NCI-H1436 (cell line): ENCODE data around the gene MTRF1L.

Source experiments
- DNase-seq: peaks from one replicate; lab custom pipeline; 2025; lab: John Stamatoyannopoulos, UW

The MTRF1L gene, protein sequence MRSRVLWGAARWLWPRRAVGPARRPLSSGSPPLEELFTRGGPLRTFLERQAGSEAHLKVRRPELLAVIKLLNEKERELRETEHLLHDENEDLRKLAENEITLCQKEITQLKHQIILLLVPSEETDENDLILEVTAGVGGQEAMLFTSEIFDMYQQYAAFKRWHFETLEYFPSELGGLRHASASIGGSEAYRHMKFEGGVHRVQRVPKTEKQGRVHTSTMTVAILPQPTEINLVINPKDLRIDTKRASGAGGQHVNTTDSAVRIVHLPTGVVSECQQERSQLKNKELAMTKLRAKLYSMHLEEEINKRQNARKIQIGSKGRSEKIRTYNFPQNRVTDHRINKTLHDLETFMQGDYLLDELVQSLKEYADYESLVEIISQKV

DNA sequence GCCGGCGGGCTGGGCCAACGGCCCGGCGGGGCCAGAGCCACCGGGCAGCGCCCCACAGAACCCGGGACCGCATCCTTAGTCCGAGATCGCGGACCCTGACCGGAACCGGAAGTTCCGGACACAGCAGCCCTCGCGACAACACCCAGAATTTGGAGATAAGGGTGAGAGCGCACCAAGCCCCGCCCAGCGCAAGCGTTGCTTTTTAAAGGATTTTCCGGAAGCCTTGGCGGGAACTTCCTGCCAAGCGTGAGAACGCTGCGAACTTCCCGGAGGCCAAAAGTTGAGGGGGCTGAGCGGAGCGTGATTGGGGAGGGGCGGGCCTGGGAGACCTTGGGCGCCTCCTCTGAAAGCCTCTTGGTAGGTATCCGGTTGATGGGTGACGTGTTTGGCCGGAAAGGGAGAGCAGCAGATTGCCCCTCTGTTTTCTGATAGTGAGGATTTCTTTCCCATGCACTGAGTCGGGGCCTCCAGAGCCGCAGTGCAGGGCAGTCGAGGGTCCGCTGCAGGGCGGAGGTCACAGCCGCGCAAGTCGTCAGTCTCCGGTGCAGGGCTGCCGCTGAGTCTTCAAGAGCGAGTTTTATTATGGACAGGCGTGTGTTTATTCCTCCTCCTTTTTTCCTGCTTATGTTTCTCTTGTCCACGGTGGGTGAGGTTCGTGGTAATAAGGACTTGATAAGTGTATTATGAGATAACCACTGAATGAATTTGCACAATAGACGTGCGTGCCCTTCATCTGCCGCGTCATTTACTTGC, at the start of gene MTRF1L:
TSS of gene MTRF1L (minus strand) at position 97 of the 753 bp plus-strand sequence. CDS start at position 73, 24 bp downstream.
- DNase-seq, result peak; percentile 95

DNA sequence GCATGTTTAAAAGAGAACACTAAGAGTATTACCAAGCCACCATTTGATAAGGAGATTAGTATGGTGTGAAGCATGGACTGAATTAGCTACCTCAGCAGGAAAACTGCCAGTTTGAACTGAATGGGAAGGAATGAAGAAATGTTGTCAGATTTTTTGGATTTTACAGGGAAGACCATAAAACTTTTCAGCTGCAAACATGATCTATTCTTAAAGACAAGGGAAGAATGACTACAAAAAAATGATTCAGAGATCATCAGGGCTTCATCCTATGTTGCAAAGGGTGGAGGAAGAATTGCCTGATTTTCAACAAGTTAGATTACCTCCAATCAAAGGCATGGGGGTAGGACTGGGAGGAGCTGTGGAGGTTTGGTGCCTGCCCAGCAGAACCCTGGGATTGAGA, 49.3 kb upstream of the MTRF1L start:
- DNase-seq, result no peak

DNA sequence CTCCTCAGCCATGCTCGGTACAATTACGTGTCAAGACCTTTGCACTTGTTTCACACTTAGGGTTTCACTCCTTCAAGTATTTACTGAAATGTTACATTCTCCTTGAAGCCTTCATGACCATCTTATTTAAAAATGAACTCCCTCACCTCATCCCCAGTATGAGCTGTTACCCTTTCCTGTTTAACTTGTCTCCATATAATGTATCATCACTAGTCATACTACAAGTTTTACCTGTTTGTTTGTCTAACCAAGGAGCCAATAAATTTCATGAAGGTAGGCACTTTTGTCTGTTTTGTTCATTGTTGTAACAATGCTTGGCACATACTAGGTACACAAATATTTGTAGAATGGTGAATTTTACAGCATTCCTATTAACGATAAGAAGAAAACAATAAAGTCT, 46.1 kb upstream of the MTRF1L start:
- no peak for DNase-seq

DNA sequence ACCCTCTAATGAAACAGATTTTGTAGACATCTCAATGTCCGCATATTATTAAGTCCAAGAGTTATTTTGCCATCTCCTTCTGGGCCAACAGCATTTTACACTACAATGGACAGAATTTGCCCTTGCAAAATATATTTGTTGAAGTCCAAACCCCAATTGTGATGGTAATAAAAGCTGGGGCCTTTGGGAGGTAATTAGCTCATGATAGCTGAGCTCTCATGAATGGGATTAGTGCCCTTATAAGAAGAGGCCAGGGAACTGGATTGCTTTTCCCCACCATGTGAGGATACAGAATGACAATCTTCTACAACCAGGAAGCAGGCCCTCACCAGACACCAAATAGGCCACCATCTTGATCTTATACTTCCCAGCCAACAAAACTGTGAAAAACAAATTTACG, 44.9 kb upstream of the MTRF1L start:
- DNase-seq, result no peak

DNA sequence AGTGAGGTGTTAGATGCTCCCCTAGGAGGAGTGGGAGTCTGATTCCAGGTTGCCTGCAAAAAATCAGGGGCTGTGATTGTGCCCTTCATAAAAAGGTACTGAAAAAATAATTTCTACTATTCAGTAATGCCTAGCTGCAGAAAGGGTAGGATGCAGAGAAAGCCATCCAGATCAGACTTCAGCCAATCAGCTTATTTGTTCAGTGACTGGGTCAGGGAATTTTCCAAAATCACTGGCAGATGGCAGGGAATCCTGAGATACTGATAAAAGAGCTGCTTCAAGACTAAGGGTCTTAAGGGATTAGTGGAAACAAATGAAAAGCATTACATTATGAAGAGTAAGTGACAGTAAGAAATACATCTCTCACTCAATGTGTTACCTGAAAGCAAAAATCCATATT, 42.8 kb upstream of the MTRF1L start:
- no peak for DNase-seq

DNA sequence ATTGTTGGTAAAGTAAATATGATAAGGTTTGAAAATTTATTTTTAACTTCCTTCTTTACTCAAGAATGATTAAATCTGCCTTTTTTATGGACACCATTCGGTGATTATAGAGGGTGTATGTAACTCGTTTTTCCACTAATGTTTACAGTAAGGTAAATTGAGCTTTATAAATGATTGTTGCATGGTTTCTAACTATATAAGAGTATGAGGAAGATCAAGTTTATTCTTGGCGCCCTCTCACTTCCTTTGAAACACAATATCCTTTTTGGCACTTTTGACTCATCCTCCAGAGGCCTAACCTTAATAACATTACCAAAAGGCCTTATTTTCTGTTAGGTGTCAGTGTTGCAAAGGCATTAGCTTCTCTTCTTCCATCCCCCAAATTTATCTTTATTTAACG, 41.8 kb upstream of the MTRF1L start:
- DNase-seq, result no peak

DNA sequence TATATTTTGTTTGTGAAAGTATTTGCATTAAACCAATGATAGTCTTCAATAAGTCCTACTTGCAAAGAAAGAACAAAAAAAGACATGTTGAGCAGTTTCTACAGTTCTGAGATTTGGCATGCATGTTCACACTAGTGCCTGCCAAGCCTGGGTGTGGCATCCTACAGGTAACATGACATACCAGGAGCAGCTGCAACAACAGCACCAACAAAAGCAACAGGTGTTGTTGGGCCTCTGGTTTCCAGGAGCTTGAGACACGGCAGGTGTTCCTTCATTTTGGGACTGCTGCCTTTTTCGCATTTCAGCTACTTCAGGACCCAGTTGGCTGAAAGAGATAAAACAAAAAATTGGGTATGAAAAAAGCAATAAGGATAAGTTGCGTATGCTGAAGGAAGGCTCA, 41.2 kb upstream of the MTRF1L start:
- DNase-seq, result no peak

DNA sequence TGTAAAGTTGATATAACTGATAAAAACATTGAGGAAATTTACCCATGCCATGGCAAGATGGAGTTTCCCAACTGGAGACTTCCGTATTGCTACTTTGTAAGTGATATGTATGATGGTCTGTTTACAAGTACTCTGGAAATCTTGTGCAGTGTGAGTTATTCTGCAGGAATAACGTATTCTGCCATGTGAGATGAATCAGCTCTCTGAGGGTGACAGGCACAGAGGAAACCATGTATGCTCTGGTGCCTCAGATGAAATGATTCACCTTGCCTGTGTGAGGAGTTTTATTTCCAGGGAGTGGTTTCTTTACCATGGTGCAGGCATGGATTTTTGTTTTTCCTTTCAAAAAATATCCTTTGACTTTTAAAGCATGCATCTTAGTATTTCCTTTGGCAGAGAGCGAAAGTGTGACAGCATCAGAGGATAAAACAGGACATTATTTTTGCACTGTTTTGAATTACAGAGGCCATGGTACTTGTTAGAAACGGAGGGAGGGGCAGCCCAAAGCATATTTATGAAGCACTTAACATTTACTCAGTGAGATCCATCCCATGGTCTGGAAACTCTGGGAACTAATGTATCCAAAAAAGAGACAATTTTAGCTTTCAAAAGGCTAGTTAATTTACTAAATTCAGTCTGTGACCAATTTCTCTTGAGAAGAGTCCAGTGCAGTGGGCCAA, 36.0 kb upstream of the MTRF1L start:
- no peak for DNase-seq

DNA sequence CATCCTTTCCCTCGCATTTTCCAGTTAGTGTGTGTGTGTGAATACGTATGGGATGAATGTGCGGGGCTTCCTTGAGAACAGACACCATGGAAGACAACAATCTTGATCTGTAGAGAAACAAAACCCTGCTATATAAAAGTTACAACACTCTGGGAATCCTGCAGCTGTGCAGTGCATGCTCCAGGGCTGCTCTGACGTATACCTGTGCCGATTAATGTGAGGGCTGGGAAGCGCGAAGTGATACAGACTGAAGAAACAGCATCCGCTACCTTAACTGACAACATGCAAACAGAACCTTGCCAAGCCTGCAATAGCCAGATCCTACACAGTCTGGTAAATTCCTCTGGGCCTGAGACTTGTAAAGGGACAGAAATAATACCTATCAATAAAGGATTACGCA, 31.6 kb upstream of the MTRF1L start:
- no peak for DNase-seq

DNA sequence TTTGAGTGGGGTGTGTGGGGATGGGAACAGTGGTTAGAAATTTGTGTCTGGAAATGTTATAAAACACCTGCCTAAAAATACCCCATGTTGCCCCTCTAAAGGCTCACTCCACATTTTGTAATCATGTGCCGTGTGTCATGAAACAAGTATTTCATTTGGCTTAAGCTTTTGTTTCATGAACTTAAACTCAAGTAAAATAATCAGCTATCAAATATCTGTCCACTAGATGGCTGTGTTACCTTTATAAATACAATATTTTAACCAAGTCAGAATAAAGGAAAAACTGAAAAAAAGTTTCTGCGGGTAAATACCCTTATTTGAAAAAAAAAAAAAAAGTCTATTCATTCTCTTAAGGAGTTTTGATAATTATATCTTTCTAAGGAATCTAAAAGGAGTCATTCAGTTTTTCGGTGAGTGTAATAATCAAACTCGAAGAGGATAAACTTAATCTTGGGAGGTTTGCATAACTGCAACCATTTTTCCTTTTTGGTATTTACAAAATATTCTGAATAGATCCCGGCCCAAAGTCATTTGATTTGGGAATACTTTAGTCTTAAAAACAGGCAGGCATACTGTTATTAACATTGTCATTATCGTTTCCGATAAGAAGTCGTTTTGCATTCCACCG, 29.9 kb upstream of the MTRF1L start:
- DNase-seq, result no peak

DNA sequence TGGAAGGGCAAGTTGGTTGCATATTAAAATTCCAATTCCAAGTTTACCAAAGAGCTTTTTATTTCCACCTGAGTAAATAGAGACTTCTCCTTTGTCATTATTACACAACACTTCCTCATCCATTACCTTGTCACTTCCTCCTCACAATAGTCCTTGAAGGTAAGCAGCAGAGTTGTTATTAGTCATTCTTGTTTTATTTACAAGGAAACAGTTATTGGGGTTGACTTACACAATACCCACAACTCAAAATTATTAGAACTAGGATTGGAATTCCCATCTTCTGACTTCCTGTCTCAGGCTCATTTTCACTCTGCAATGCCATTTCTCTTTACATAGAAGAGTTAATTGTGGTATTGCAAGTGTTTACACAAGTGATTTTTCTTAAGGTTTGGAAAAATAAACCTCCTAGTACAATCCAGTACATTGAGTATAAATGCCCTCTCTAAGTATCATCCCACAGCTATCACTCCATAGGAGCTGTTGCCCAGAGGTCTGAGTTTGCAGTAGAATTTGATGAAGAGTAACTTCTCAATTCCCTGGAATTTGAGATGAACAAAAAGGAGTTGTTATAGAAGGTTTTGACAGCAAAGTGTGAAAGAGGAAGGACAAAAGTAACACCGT, 28.9 kb upstream of the MTRF1L start:
- no peak for DNase-seq

DNA sequence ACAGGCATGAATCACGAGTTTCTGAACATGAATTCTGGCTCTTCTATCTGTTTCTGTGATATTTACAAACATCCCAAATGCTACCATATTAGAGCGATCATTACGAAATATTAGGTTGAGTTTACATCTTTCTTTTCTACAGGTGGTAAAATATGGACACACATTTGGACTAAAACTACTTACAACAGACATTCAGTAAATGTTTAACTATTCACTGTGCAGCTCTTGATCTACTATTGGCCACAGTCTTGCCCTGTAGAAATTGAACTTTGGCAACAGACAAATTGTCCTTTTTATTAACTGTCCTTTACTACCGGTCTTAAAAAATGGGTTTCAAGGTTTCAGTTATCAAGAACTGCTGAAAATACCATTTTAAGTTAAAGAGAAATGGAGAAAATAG, 26.5 kb upstream of the MTRF1L start:
- no peak for DNase-seq

DNA sequence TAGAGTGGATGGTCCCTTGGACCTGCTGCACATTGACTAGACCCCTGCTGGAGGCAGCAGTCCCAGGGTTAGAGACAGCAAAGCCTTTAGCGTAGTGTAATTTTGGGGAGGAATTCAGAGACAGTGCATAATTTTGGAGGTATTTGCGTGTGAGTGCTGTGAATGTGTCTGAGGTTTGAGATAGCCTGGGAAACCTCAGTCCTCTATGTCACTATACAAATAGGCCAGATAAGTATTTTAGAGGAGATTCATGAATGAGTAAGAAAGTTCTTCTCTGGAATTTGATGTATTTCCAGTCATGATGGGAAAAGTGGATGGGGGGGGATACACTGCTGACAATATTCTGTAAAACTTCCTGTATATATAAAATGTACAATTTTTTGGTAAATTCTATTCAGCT, 25.8 kb upstream of the MTRF1L start:
- DNase-seq, result no peak

DNA sequence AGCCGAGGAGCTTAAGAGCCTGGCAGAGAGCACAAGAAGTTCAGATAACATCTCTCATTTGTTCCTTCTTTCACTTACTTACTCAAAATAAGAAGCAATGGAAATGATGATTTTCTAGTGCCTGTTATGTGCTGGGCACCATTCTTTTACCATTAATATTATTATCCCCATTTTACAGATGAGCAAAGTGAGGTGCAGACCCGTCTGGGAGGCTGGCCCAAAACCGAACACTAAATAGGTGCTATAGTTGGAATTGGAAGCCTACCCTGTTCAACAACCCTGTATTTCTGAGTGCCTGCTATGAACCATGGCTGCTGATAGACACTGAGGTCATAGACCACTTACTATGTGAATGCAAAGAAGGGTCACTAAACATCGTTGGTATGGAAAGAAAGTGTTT, 25.0 kb upstream of the MTRF1L start:
- DNase-seq, result no peak

DNA sequence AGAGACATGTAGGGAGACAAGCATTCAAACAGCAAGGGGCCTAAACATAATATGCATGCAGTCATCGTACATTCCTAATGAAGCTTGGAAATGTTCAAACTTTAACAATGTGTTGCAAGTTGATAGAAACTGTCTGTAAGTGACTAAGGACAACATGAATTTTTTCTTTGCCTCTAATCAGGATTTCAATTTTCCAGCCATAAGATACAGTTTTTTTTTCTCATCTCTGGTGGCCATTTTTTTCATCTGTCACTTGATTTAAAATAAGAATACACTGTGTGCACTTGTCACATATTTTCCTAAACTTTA, 22.2 kb upstream of the MTRF1L start:
- no peak for DNase-seq

DNA sequence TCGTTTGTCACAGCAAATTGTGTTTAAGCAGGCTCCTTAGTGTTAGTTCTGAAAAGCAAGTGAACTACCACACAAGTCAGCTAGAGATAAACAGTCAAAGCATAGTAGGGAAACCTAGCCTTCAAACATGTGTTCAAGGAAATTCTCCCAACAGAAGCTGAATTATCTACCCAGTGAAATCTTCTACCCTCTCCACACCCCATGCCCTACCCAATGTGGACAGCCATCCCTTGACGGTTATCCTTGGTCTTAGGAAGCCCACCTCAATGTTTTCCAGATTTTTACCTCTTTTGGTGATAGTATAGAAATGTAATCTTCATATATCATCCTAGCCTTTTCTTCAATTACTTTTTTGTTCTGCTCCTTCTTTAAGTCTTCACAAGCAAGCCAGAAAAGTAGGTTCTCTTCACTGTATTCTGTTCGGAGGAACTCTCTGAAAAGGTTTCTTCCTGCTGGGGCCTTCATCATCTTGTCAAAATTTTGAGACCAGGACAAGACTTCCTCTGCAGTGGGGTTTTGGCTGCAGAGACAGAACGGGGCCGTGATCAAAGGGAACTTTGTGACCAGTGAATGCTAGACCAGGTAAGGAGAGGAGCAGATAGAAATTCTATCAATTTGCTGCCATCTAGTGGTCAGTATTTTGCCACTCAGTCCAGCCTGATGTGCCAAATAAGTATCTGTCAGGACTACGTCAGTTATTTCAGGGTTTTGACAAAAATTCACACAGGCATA, 21.6 kb upstream of the MTRF1L start:
- peak; percentile 40 for DNase-seq

DNA sequence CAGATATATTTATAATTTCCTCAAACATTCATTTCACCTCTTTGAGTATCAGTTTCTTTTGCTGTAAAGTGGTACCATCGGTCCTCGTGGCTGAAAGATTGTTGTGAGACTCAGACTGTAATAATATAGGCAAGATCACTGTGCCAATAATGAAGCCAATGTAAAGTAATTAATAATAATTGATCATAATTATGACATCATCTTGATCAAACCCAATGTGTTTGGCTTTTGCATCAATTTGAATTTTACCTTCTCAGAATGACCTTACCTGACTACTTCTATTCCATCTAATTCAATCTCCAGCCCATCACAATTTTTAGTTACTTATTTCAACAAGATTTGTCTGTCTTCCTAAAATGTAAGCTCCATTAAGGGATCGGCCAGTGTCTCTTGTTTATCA, 15.8 kb upstream of the MTRF1L start:
- no peak for DNase-seq

DNA sequence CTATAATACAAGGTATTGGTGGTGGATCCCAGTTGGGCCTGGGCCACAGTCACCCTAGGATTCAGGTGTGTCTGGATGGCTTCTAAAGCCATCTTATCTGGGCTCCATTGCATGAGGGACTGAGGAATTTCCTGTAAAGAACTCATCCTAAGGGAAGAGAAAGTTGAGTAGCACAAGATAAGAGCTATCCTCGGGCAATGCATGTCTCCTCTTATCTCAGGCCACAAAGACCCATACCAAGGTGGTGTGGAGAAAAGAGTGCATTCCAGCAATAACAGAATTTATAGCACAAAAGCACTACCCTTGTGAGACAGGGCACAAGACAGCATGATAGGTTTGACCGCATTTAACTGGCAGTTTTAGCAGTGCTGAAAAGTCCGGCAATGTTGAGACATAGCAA, 14.3 kb upstream of the MTRF1L start:
- no peak for DNase-seq

DNA sequence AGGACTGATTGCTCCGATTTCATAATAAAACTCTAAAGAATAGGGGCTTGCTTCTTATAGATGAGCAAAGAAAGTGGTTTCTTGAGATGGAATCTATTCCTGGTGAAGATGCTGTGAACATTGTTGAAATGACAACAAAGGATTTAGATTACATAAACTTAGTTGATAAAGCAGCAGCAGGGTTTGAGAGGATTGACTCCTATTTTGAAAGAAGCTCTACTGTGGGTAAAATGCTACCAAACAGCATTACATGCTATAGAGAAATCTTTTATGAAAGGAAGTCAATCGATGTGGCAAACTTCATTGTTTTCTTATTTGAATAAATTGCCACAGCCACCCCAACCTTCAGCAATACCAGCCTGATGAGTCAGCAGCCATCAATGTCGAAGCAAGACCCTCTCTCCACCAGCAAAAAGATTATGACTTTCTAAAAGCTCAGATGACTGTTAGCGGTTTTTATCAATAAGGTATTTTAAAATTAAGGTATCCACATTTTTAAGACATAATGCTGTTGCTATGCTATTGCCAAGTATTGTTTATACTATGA, 12.7 kb upstream of the MTRF1L start:
- DNase-seq, result no peak

DNA sequence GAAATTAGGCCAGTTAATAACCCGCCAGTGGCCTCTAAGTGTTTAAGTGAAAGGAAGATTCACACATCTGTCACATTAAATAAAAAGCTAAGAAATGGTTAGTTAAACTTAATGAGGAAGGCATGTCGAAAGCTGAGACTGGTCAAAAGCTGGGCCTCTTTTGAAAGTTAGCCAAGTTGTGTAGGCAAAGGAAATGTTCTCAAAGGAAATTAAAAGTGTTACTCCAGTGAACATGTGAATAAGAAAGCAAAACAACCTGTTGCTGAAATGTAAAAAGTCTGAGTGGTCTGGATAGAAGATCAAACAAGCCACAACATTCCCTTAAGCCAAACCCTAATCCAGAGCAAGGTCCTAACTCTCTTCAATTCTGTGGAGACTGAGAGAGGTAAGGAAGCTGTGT, 10.9 kb upstream of the MTRF1L start:
- no peak for DNase-seq

DNA sequence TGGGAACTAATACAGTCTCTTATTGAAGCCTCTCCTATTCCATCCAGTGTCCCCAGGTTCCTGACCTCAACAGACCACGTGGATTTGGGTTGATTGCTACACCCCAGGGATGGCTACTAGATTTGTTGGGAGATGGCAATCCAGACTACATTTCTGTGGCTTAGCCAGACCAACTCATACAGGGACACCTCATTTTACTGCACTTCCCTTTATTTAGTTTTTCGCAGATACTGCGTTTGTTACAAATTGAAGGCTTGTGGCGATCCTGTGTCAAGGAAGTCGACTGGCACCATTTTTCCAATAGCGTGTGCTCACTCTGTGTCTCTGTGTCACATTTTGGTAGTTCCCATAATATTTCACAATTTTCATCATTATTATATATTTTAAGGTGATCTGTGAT, 10.3 kb upstream of the MTRF1L start:
- no peak for DNase-seq

DNA sequence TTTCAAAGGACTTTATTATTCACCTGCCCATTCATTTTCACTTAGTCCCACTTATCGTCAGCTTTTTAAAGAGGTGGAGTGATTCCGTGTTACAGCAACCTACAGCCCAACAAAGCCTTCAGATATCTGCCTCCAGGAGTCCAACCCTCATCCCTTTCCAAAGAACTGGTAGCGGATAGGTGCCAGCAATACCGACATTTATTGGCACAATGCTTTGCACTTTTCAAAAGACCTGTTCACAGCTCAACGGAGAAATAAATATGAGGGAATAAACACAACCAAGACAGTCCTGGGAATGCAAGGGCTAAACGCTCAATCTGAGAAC, 819 bp upstream of the MTRF1L start:
- DNase-seq, result peak; percentile 10
